Mesenchymal stem cell (in vitro differentiated cells and primary cell): ENCODE data around the gene RFX2.
A peak's percentile ranks its signal among the peaks of the same experiment; 100 is the strongest.

ENCODE experiments used
- DNase-seq: peaks from one replicate; pipeline ENCODE4 v3.0.0-alpha.2; 2013
- H2AFZ ChIP-seq: one replicate; pipeline ENCODE4 v1.6.1; 2013; ENCODE audit warnings: low read depth, mild to moderate bottlenecking, control low read depth, inconsistent platforms, low read length, moderate library complexity
- H2AK5ac ChIP-seq: 2 replicates; pipeline ENCODE4 v1.6.1; 2013; ENCODE audit warnings: low read length, moderate library complexity, mild to moderate bottlenecking, inconsistent platforms; ENCODE audit not compliant: severe bottlenecking
- H2BK120ac ChIP-seq: one replicate; pipeline ENCODE4 v1.6.1; 2013; ENCODE audit warnings: low read depth, mild to moderate bottlenecking, inconsistent platforms, low read length, moderate library complexity
- H2BK12ac ChIP-seq, 2 experiments: one replicate each; pipeline ENCODE4 v1.6.1; 2013; ENCODE audit warnings: inconsistent platforms in 2 of 2, low read length in 2 of 2, mild to moderate bottlenecking in 2 of 2, moderate library complexity in 2 of 2, control low read depth in 1 of 2
- H2BK15ac ChIP-seq: one replicate; pipeline ENCODE4 v1.6.1; 2013; ENCODE audit warnings: mild to moderate bottlenecking, low read depth, inconsistent platforms; ENCODE audit not compliant: poor library complexity, severe bottlenecking
- H2BK5ac ChIP-seq: 2 replicates; pipeline ENCODE4 v1.6.1; 2013; ENCODE audit warnings: low read depth, mild to moderate bottlenecking, low read length, control low read depth, inconsistent platforms; ENCODE audit not compliant: poor library complexity, severe bottlenecking
- H3K14ac ChIP-seq, 2 experiments: one replicate each; pipeline ENCODE4 v1.6.1; 2013; ENCODE audit warnings: inconsistent platforms in 2 of 2, low read length in 2 of 2, control low read depth in 1 of 2, mild to moderate bottlenecking in 1 of 2, moderate library complexity in 1 of 2
- H3K18ac ChIP-seq, 2 experiments: one replicate each; pipeline ENCODE4 v1.6.1; 2013; ENCODE audit warnings: inconsistent platforms in 2 of 2, low read length in 2 of 2, control low read depth in 1 of 2, low read depth in 1 of 2, mild to moderate bottlenecking in 1 of 2
- H3K23ac ChIP-seq, 2 experiments: one replicate each; pipeline ENCODE4 v1.6.1; 2013; ENCODE audit warnings: inconsistent platforms in 2 of 2, low read length in 2 of 2, mild to moderate bottlenecking in 2 of 2, moderate library complexity in 2 of 2, control low read depth in 1 of 2
- H3K27ac ChIP-seq: 2 replicates; pipeline ENCODE4 v1.5.1; 2013; ENCODE audit warnings: mild to moderate bottlenecking, moderate library complexity, low read length, control low read depth, inconsistent platforms; ENCODE audit not compliant: poor library complexity, severe bottlenecking
- H3K27me3 ChIP-seq, 2 experiments: 2 replicates each; pipeline versions ENCODE4 v1.6.1 to v1.7.0; 2013; ENCODE audit warnings: low read length in 2 of 2, mild to moderate bottlenecking in 2 of 2, moderate library complexity in 2 of 2, control low read depth in 1 of 2, inconsistent platforms in 1 of 2; ENCODE audit not compliant: control insufficient read depth in 1 of 2, insufficient read depth in 1 of 2
- H3K36me3 ChIP-seq, 2 experiments: 2 replicates each; pipeline versions ENCODE4 v1.6.1 to v1.7.0; 2013; ENCODE audit warnings: low read length in 2 of 2, control low read depth in 1 of 2, inconsistent platforms in 1 of 2, low read depth in 1 of 2, mild to moderate bottlenecking in 1 of 2; ENCODE audit not compliant: insufficient read depth in 2 of 2, control insufficient read depth in 1 of 2
- H3K4ac ChIP-seq, 2 experiments: one replicate each; pipeline ENCODE4 v1.6.1; 2013; ENCODE audit warnings: inconsistent platforms in 2 of 2, low read length in 2 of 2, mild to moderate bottlenecking in 2 of 2, moderate library complexity in 2 of 2, control low read depth in 1 of 2, low read depth in 1 of 2
- H3K4me1 ChIP-seq: 2 replicates; pipeline ENCODE4 v1.6.1; 2013; ENCODE audit warnings: low read depth, low read length, control low read depth; ENCODE audit not compliant: control insufficient read depth, insufficient read depth
- H3K4me2 ChIP-seq: 2 replicates; pipeline ENCODE4 v1.6.1; 2013; ENCODE audit warnings: low read length, mild to moderate bottlenecking, inconsistent platforms; ENCODE audit not compliant: poor library complexity, severe bottlenecking
- H3K4me3 ChIP-seq, 2 experiments: 2 replicates each; pipeline versions ENCODE4 v1.5.1 to v1.7.0; 2013; ENCODE audit warnings: low read length in 2 of 2, mild to moderate bottlenecking in 2 of 2, control low read depth in 1 of 2, low read depth in 1 of 2; ENCODE audit not compliant: insufficient read depth in 1 of 2
- H3K79me1 ChIP-seq: replicated peaks from 2 replicates; pipeline ENCODE4 v1.6.1; 2013; ENCODE audit warnings: mild to moderate bottlenecking, control low read depth, low read length, inconsistent platforms; ENCODE audit not compliant: poor library complexity, severe bottlenecking
- H3K9ac ChIP-seq: 2 replicates; pipeline ENCODE4 v1.7.0; 2013; ENCODE audit warnings: mild to moderate bottlenecking, low read length, moderate library complexity
- H3K9me3 ChIP-seq: 2 replicates; pipeline ENCODE4 v1.7.0; 2013; ENCODE audit warnings: mild to moderate bottlenecking, low read length; ENCODE audit not compliant: control insufficient read depth
- H4K8ac ChIP-seq: one replicate; pipeline ENCODE4 v1.6.1; 2013; ENCODE audit warnings: inconsistent platforms, mild to moderate bottlenecking, low read length, moderate library complexity
- H4K91ac ChIP-seq: one replicate; pipeline ENCODE4 v1.6.1; 2013; ENCODE audit warnings: mild to moderate bottlenecking, low read length, inconsistent platforms
- WGBS: methylation state at CpG from one replicate; pipeline ENCODE4 v1.1.7; 2013; ENCODE audit warnings: mixed read lengths; 5-methylcytosine and 5-hydroxymethylcytosine counted together

Gene RFX2

GRCh38 chr19:5959260-5960004 is 150.9 kb downstream of the RFX2 start:
- peaks cover 52% of the 10 kb centered on the region for H3K4me1 ChIP-seq
- no peak overlapping the region for H3K4me3 ChIP-seq
- H4K91ac ChIP-seq, result peak overlapping the region; percentile 7
- peak overlapping the region; percentile 2 for H2BK15ac ChIP-seq
- no peak overlapping the region for H2BK12ac ChIP-seq
- H3K27me3 ChIP-seq, result no peaks in the 10 kb centered on the region
- WGBS, result 96% methylated on average over 14 of the region's 14 CpGs
- peaks cover 14% of the 10 kb centered on the region for H3K79me1 ChIP-seq
- H3K36me3 ChIP-seq, result peaks cover 4 to 21% of the 10 kb centered on the region in 2 experiments
- H3K9ac ChIP-seq, result peak overlapping the region; percentile 26
- no peak overlapping the region for H3K23ac ChIP-seq
- no peak overlapping the region for H3K4me2 ChIP-seq
- no peak overlapping the region for H2AK5ac ChIP-seq
- H3K18ac ChIP-seq, result no peak overlapping the region
- H4K8ac ChIP-seq, result peak overlapping the region; percentile 10
- H2AFZ ChIP-seq, result no peak overlapping the region
- H3K27ac ChIP-seq, result no peak overlapping the region
- no peak for DNase-seq
- H2BK120ac ChIP-seq, result no peak overlapping the region
- H3K9me3 ChIP-seq, result no peaks in the 10 kb centered on the region
- no peak overlapping the region for H3K14ac ChIP-seq
- no peak overlapping the region for H3K4ac ChIP-seq
- no peak overlapping the region for H2BK5ac ChIP-seq

GRCh38 chr19:5958851-5959122 is 151.5 kb downstream of the RFX2 start:
- no peak overlapping the region for H2BK15ac ChIP-seq
- no peak overlapping the region for H3K4ac ChIP-seq
- no peak overlapping the region for H4K91ac ChIP-seq
- no peak overlapping the region for H2BK5ac ChIP-seq
- H3K4me1 ChIP-seq, result peaks cover 50% of the 10 kb centered on the region
- H2BK12ac ChIP-seq, result peak overlapping the region in 1 of 2 experiments; percentile 37
- H4K8ac ChIP-seq, result no peak overlapping the region
- H3K36me3 ChIP-seq, result peaks cover 4 to 15% of the 10 kb centered on the region in 2 experiments
- no peaks in the 10 kb centered on the region for H3K9me3 ChIP-seq
- no peak overlapping the region for H3K4me3 ChIP-seq
- no peak overlapping the region for H3K18ac ChIP-seq
- no peak overlapping the region for H2AFZ ChIP-seq
- no peak overlapping the region for H3K4me2 ChIP-seq
- no peak overlapping the region for H3K27ac ChIP-seq
- peaks cover 13% of the 10 kb centered on the region for H3K79me1 ChIP-seq
- H3K9ac ChIP-seq, result no peak overlapping the region
- no peak overlapping the region for H3K14ac ChIP-seq
- no peak for DNase-seq
- H3K27me3 ChIP-seq, result no peaks in the 10 kb centered on the region
- H2AK5ac ChIP-seq, result no peak overlapping the region
- no peak overlapping the region for H3K23ac ChIP-seq
- no peak overlapping the region for H2BK120ac ChIP-seq
- WGBS, result 96% methylated on average over 10 of the region's 10 CpGs

GRCh38 chr19:5958074-5958850 is 152.0 kb downstream of the RFX2 start:
- Histone ChIP-seq H3K27ac (no peak overlapping the region), H3K36me3 (peaks cover 4 to 12% of the 10 kb centered on the region in 2 experiments), H3K27me3 (no peaks in the 10 kb centered on the region), H2BK120ac (no peak overlapping the region), H2BK12ac (peak overlapping the region in 1 of 2 experiments; percentile 37), H2AFZ (no peak overlapping the region), H3K9ac (no peak overlapping the region), H2BK5ac (no peak overlapping the region), H3K9me3 (no peaks in the 10 kb centered on the region), H3K4me3 (no peak overlapping the region), H3K4me1 (peaks cover 52% of the 10 kb centered on the region), H3K18ac (no peak overlapping the region), H4K8ac (no peak overlapping the region), H3K14ac (no peak overlapping the region), H3K4ac (no peak overlapping the region), H4K91ac (no peak overlapping the region), H2BK15ac (no peak overlapping the region), H3K79me1 (peaks cover 15% of the 10 kb centered on the region), H3K23ac (no peak overlapping the region), H3K4me2 (no peak overlapping the region), H2AK5ac (no peak overlapping the region)
- 92% methylated on average over 21 of the region's 21 CpGs for WGBS
- no peak for DNase-seq

- no peak overlapping the region for H2AK5ac ChIP-seq
- no peak for DNase-seq
- no peak overlapping the region for H3K9ac ChIP-seq
- no peak overlapping the region for H3K14ac ChIP-seq
- H3K23ac ChIP-seq, result no peak overlapping the region
- no peak overlapping the region for H2BK5ac ChIP-seq
- no peak overlapping the region for H3K4me3 ChIP-seq
- no peak overlapping the region for H2BK15ac ChIP-seq
- H3K4me1 ChIP-seq, result peaks cover 50% of the 10 kb centered on the region
- H2BK120ac ChIP-seq, result no peak overlapping the region
- H2BK12ac ChIP-seq, result no peak overlapping the region
- H3K9me3 ChIP-seq, result no peaks in the 10 kb centered on the region
- no peak overlapping the region for H3K27ac ChIP-seq
- H4K91ac ChIP-seq, result no peak overlapping the region
- H3K27me3 ChIP-seq, result no peaks in the 10 kb centered on the region
- peaks cover 18% of the 10 kb centered on the region for H3K79me1 ChIP-seq
- H3K4me2 ChIP-seq, result no peak overlapping the region
- H3K36me3 ChIP-seq, result peaks cover 4 to 15% of the 10 kb centered on the region in 2 experiments
- no peak overlapping the region for H4K8ac ChIP-seq
- H2AFZ ChIP-seq, result no peak overlapping the region
- no peak overlapping the region for H3K4ac ChIP-seq
- 74% methylated on average over 10 of the region's 10 CpGs for WGBS
- no peak overlapping the region for H3K18ac ChIP-seq
These were observed 153.1 kb downstream of the RFX2 start for GRCh38 chr19:5957170-5957569.
